Ovary (tissue), 9 donors: ENCODE data around the gene CDKN2B-AS1. TPM values are rescaled to one million over a fixed set of nuclear protein-coding genes. Genes with fewer than 3 reads are reported as not detected.

ENCODE experiments used
- DNase-seq, 5 donors: peaks; one replicate each; pipeline ENCODE4 v3.0.0-alpha.2; 2019 to 2020
- H3K27ac ChIP-seq, 2 donors: fragments of 200-600 bp; one replicate each; pipeline versions ENCODE4 v1.5.1 to v1.8.0; 2019 to 2022
- H3K27me3 ChIP-seq: fragments of 200-600 bp; one replicate; pipeline ENCODE4 v1.8.0; 2022
- H3K36me3 ChIP-seq: fragments of 200-600 bp; sonication (generic); one replicate; pipeline ENCODE4 v1.5.1; 2019
- H3K4me1 ChIP-seq: one replicate; pipeline ENCODE4 v1.8.1; 2013; ENCODE audit warnings: mild to moderate bottlenecking, moderate library complexity; ENCODE audit not compliant: insufficient read depth
- H3K4me3 ChIP-seq: fragments of 200-600 bp; sonication (generic); one replicate; pipeline ENCODE4 v1.5.1; 2017
- H3K9me3 ChIP-seq, 2 donors: fragments of 200-600 bp in 1 of 2; sonication (generic) in 1 of 2; one replicate each; pipeline versions ENCODE4 v1.5.1 to v1.8.1; 2013 to 2019; ENCODE audit warnings: mild to moderate bottlenecking in 1 of 2, moderate library complexity in 1 of 2
- EP300 ChIP-seq: sonication (generic); formaldehyde crosslinking; IDR thresholded peaks from one replicate; pipeline ENCODE4 v1.6.1; 2017; ENCODE audit warnings: antibody characterized with exemption
- POLR2A ChIP-seq: fragments of 450-650 bp; IDR thresholded peaks from one replicate; pipeline ENCODE4 v1.6.1; 2017; ENCODE audit warnings: antibody characterized with exemption, mild to moderate bottlenecking, moderate library complexity
- WGBS, 3 donors: extraction: QIAGEN DNeasy Blood & Tissue Kit in 1 of 3; methylation state at CpG; one replicate each; pipeline versions ENCODE4 v1.1.5 to v1.1.7; 2013 to 2017; 5-methylcytosine and 5-hydroxymethylcytosine counted together
- intact Hi-C, 4 donors: fragments of 100-400 bp; cut with DNase I; formaldehyde crosslinking; loops; one replicate each; pipeline versions ENCODE4 v1.11.0 to v1.15.1; 2022 to 2023
- polyA plus RNA-seq, 2 donors: library from polyadenylated mRNA; stranded (reverse); fragments of 200-250 nt in 1 of 2; fragments of 350-450 nt in 1 of 2; fragmentation: Illumina TruSeq in 1 of 2; extraction: RNeasy Lipid Tissue Mini Kit (QIAGEN cat#74804) in 1 of 2; gene quantifications; one replicate each; pipeline ENCODE4 v1.2.3, GENCODE V29; 2013 to 2014
- total RNA-seq, 7 donors: library from RNA; depleted of rRNA in 2 of 7; stranded (reverse); fragments of >200 nt in 2 of 7; fragmentation: NEBNext Ultra II Directional in 3 of 7; extraction: Animal tissue kit (Norgen Biotek cat#: 25700) in 3 of 7; gene quantifications; one replicate each; pipeline versions ENCODE4 v1.1.0 to v1.2.4, GENCODE V29; 2016 to 2023
- TF ChIP-seq, protein P1 (sequence below), 3 donors: fragments of 450-650 bp in 2 of 3; fragments of 200-600 bp in 1 of 3; IDR thresholded peaks; one replicate each; pipeline versions ENCODE4 v1.5.1 to v1.8.0; 2016 to 2022; ENCODE audit warnings: antibody characterized with exemption in 3 of 3, mild to moderate bottlenecking in 1 of 3
- donor health status: DM: no; HTN: no; CAD: no; lungs with moderate emphysema.
- donor health status: DM: no; HTN: no; CAD: no.
- donor health status: Bipolar disorder and iron deficiency.
- donor health status: DM: yes; HTN: yes; CAD: no.
- donor health status: DM: no; HTN: no; CAD: no.
- donor health status: DM: yes; HTN: yes; CAD: no.

Gene CDKN2B-AS1
- total and polyA plus RNA-seq, 9 donors, result 0.06 to 2.1 (median 0.58) TPM; not detected in 1

DNA sequence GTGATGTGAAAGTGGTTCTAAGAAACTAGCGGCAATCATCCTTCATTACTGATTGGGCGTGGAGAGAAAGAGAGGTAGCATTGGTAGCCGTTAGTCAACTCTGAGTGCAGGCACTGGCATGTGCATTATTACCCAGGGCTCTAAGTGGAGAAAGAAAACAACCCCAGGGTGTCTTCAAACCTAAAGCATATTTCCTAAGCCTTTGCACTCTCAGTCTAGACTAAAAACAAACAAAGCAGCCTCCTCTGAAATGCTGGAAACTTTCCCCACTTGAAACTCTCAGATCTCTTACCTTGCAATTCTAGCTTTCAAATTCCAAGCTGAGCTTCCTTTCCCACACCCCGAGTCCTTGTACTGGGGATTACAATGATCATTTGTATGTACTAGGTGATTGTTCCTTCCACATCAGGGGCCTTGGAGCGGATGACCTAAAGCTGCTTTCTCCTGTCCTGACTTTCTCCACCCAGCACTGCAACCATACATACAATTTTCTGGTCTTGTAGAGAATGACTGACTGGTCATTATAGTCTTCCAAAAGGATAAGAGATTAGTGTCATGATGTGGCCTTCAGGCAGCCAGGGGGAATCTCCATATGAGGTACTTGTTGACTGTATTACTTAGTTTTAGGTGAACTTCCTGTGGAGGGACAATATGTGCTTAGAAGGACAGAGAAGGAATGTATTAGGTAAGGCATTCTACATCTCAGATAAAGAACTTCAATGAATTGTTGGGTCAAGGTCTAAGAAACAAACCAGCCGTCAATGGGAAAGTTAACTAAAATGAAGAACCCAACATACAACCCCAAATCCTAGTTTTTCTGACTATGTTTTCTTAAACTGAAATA lies 112.8 kb downstream of the CDKN2B-AS1 start:
- Histone ChIP-seq H3K4me3 (no peak overlapping the region), H3K36me3 (no peaks in the 10 kb centered on the region), H3K9me3 (no peaks in the 10 kb centered on the region), H3K27me3 (no peaks in the 10 kb centered on the region), H3K4me1 (no peaks in the 10 kb centered on the region), H3K27ac (no peak overlapping the region)
- TF ChIP-seq POLR2A, result no peak
- TF ChIP-seq, protein P1, sequence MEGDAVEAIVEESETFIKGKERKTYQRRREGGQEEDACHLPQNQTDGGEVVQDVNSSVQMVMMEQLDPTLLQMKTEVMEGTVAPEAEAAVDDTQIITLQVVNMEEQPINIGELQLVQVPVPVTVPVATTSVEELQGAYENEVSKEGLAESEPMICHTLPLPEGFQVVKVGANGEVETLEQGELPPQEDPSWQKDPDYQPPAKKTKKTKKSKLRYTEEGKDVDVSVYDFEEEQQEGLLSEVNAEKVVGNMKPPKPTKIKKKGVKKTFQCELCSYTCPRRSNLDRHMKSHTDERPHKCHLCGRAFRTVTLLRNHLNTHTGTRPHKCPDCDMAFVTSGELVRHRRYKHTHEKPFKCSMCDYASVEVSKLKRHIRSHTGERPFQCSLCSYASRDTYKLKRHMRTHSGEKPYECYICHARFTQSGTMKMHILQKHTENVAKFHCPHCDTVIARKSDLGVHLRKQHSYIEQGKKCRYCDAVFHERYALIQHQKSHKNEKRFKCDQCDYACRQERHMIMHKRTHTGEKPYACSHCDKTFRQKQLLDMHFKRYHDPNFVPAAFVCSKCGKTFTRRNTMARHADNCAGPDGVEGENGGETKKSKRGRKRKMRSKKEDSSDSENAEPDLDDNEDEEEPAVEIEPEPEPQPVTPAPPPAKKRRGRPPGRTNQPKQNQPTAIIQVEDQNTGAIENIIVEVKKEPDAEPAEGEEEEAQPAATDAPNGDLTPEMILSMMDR (IDR thresholded peaks at IDR 0.05), result no peak
- no peak for TF ChIP-seq EP300
- 83 to 92% (median 90%) methylated on average over 6 of the region's 6 CpGs for WGBS, 3 donors
- no peak for DNase-seq
- intact Hi-C loops, result no loop called here

DNA sequence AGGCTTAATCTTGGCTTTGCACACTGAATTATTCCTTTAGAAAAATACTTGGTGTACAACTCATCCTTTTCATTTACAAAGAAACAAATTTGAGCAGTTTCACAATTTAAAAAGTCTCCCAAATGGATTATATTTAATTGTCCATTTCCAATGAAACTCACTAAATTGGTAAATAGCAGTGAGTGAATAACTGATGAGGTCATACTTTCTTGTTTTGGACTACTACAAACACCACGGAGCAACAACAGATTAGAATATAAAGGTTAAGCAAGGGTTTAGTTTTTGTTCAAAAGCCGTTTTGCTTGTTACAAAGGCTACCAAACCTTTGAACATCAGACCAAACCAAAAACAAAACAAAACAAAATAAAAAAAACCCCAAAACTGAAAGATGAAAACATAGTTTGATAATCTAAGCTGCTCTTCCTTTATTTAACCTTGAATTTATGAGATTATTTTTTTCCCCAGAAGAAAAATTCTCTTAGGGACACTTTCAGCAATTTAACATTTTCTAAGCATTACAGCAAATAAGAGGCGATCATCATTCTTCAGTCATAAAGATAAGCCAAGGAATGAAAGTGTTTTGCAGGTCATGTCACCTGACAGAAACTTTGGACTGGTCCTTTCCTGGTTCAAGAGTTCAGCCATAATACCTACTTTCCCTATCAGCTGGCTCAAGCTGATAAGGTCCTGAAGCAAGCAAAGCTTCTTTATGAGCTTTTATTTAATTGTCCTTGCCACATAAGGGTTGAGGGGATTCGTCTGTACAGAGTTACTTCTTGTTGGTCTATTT lies 114.2 kb downstream of the CDKN2B-AS1 start:
- Histone ChIP-seq H3K36me3 (no peaks in the 10 kb centered on the region), H3K4me3 (no peak overlapping the region), H3K9me3 (no peaks in the 10 kb centered on the region), H3K27ac (no peak overlapping the region), H3K4me1 (no peaks in the 10 kb centered on the region), H3K27me3 (no peaks in the 10 kb centered on the region)
- TF ChIP-seq EP300, result no peak
- TF ChIP-seq, protein P1 (IDR thresholded peaks at IDR 0.05), result no peak
- no peak for TF ChIP-seq POLR2A
- WGBS, 3 donors, result 9 to 13% (median 13%) methylated on average over 4 of the region's 4 CpGs
- DNase-seq, result no peak
- intact Hi-C loops, result no loop called here

DNA sequence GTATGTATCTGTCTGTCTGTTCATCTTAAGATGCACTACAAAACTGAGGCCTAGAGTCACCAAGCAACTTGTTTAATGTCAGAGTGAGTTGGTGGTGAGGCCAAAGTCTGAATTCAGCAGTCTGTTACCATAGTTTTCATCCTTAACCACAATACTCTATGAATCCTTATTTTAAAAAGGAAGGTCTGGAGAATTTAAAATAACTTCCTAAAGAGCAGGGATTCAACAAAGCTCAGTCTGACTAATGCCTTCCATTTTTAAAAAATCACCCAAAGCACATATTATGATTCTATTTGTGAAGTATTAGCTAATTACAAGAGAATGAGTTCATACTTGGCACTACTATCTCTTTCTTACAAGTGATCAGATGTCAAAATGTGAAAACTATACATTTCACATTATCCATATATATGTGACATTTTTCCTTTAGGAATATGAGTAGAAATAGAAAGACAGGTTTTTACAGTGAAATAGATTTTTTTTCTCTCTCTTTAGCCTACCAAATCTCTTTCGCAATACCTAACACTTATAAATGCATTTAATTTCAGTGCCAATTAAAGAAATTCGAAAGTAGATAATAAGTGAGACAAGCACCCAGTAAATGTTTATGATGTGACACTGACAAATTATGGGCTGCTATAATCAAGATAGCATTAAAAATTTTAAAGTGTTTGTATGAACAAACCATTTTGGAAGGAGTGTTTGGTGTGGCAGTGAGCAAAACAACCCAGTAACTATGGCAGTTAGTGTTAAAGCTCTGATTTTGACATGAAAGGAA lies 116.8 kb downstream of the CDKN2B-AS1 start:
- Histone ChIP-seq H3K36me3 (no peaks in the 10 kb centered on the region), H3K9me3 (no peaks in the 10 kb centered on the region), H3K4me3 (no peak overlapping the region), H3K4me1 (no peaks in the 10 kb centered on the region), H3K27ac (no peak overlapping the region), H3K27me3 (no peaks in the 10 kb centered on the region)
- no peak for DNase-seq
- intact Hi-C loops, result no loop called here
- TF ChIP-seq POLR2A (no peak), EP300 (no peak)
- TF ChIP-seq, protein P1 (IDR thresholded peaks at IDR 0.05), result no peak
- WGBS, 3 donors, result 79 to 89% (median 84%) methylated on average over 2 of the region's 2 CpGs

DNA sequence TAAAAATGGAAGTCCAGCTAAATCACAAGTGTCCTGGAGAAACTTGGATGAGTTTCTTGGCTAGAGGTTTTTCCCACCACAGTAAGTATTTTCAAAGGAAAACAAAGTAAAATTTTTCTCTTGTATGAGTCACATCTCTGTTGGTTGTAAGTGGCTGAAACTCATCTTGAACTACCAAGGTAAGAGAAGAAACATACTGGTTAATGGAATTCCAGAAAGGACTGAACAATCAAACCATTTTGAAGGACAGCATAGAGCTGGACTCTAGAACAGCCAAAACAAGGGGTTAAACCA lies 117.3 kb downstream of the CDKN2B-AS1 start:
- intact Hi-C loops, result no loop called here
- no peak overlapping the region for H3K27ac ChIP-seq

More for the DNA sequence above, 117.3 kb downstream of the CDKN2B-AS1 start:
- Histone ChIP-seq H3K4me1 (no peaks in the 10 kb centered on the region), H3K27me3 (no peaks in the 10 kb centered on the region), H3K9me3 (no peaks in the 10 kb centered on the region), H3K4me3 (no peak overlapping the region), H3K36me3 (no peaks in the 10 kb centered on the region)
- TF ChIP-seq EP300, result no peak
- TF ChIP-seq POLR2A, result no peak
- TF ChIP-seq, protein P1 (IDR thresholded peaks at IDR 0.05), result no peak
- no peak for DNase-seq
